Measurements from ENCODE around the gene SORBS1. TPM values are rescaled to one million over a fixed set of nuclear protein-coding genes. Genes with fewer than 3 reads are reported as not detected.
A peak's percentile ranks its signal among the peaks of the same experiment; 100 is the strongest.

The SORBS1 gene
- total RNA-seq (1 to 10 TPM in 1 of 2 experiments, under 1 TPM in 1; 0.92 to 1.7 TPM), polyA plus RNA-seq (0.28 TPM)

GRCh38 chr10:95561177-95561863 is at the start of gene SORBS1:
SORBS1 (minus strand) TSS chr10:95561371; CDS start chr10:95441135, 120,236 bp downstream.
- no peaks in the 10 kb centered on the region for H3K9me3 ChIP-seq (ENCODE audit: low read length)
- peak; percentile 86 to 91 (median 87) for DNase-seq
- ChIA-PET CTCF (no interaction called here), POLR2A (no interaction called here)
- peaks cover 9% of the 10 kb centered on the region for H3K4me1 ChIP-seq (ENCODE audit: insufficient read depth, low read length)
- no peaks in the 10 kb centered on the region for H3K27me3 ChIP-seq (ENCODE audit: insufficient read depth, low read length, poor library complexity, severe bottlenecking)
- H3K36me3 Mint-ChIP-seq = peaks cover 0 to 6% (median 1%) of the 10 kb centered on the region in 3 donors
- peaks cover 7 to 20% (median 15%) of the 10 kb centered on the region in 3 donors for H3K4me1 Mint-ChIP-seq
- peaks cover 3 to 8% of the 10 kb centered on the region in 2 donors for H3K27me3 Mint-ChIP-seq
- peak within 1 kb of the TSS; percentile 90 to 100 (median 99) for H3K4me3 Mint-ChIP-seq
- H3K4me3 ChIP-seq (ENCODE audit: low read length) = peak within 1 kb of the TSS; percentile 95
- H3K36me3 ChIP-seq (ENCODE audit: insufficient read depth, low read length) = no peaks in the 10 kb centered on the region
- H3K27ac ChIP-seq (ENCODE audit: low read depth, low read length) = peak within 1 kb of the TSS; percentile 59
- H3K27ac Mint-ChIP-seq = peak within 1 kb of the TSS; percentile 34 to 99 (median 96)
- no peaks in the 10 kb centered on the region for H3K9me3 Mint-ChIP-seq

DNA sequence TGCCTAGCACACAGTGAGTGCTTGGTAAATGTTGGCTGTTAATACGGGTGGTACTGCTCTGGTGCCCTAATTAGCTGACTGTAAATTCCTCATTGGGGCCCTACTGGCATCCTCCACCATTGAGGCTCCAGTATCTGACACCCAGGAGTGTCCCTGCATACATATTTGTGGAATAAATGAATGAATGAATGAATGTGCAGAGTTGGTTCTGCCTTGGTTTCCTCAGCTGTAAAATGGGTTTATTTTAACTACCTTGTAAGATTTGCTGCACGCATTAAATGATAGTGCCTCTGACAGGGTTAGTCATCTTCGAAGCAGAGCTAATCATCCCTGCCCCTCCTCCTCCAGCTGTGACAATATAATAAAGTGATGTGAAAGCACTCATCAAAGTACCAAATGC is 49.6 kb upstream of the SORBS1 start:
- Histone ChIP-seq H3K9me3 (ENCODE audit: low read length) (no peaks in the 10 kb centered on the region), H3K4me1 (ENCODE audit: insufficient read depth, low read length) (no peaks in the 10 kb centered on the region), H3K36me3 (ENCODE audit: insufficient read depth, low read length) (peaks cover 52% of the 10 kb centered on the region), H3K4me3 (ENCODE audit: low read length) (no peak overlapping the region), H3K27ac (ENCODE audit: low read depth, low read length) (no peak overlapping the region), H3K27me3 (ENCODE audit: insufficient read depth, low read length, poor library complexity, severe bottlenecking) (no peaks in the 10 kb centered on the region)
- ChIA-PET POLR2A (no interaction called here), CTCF (no interaction called here)
- Mint-ChIP-seq H3K27ac (no peak overlapping the region), H3K9me3 (no peaks in the 10 kb centered on the region), H3K27me3 (no peaks in the 10 kb centered on the region), H3K4me3 (no peak overlapping the region), H3K4me1 (no peaks in the 10 kb centered on the region), H3K36me3 (peaks cover 20 to 98% (median 37%) of the 10 kb centered on the region in 3 donors)
- DNase-seq = no peak

DNA sequence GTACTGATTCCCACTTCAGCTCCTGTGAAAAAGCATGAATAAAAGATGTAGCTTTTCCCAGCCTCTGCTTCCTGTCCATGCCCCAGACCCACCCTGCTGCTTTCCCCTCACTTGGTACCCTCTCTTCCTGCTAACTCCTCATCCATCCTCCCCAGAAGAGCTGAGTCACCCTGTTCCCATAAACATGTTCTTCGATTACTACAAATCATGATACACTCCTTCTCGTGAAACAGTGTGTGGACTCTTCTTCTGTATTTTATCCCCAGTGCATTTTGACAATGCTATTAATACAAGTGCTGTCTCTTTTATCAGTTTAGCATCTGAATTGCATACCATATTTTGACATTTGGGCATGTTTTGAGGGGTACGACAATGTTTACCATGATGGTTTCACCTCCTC is 45.8 kb upstream of the SORBS1 start:
- no peaks in the 10 kb centered on the region for H3K27me3 Mint-ChIP-seq
- peaks cover 9 to 68% (median 21%) of the 10 kb centered on the region in 3 donors for H3K36me3 Mint-ChIP-seq
- no peak for DNase-seq
- ChIA-PET POLR2A (no interaction called here), CTCF (interaction anchor here (0.9 kb wide), 1 partner anchor 176 kb away, joined by 3 read pairs; no protein-coding TSS in a partner anchor)
- H3K27me3 ChIP-seq (ENCODE audit: insufficient read depth, low read length, poor library complexity, severe bottlenecking) = no peaks in the 10 kb centered on the region
- no peaks in the 10 kb centered on the region for H3K9me3 Mint-ChIP-seq
- no peak overlapping the region for H3K4me3 Mint-ChIP-seq
- no peak overlapping the region for H3K27ac Mint-ChIP-seq
- H3K4me1 Mint-ChIP-seq = no peaks in the 10 kb centered on the region
- H3K36me3 ChIP-seq (ENCODE audit: insufficient read depth, low read length) = peaks cover 22% of the 10 kb centered on the region
- H3K4me3 ChIP-seq (ENCODE audit: low read length) = no peak overlapping the region
- no peaks in the 10 kb centered on the region for H3K9me3 ChIP-seq (ENCODE audit: low read length)
- H3K27ac ChIP-seq (ENCODE audit: low read depth, low read length) = no peak overlapping the region
- H3K4me1 ChIP-seq (ENCODE audit: insufficient read depth, low read length) = no peaks in the 10 kb centered on the region

DNA sequence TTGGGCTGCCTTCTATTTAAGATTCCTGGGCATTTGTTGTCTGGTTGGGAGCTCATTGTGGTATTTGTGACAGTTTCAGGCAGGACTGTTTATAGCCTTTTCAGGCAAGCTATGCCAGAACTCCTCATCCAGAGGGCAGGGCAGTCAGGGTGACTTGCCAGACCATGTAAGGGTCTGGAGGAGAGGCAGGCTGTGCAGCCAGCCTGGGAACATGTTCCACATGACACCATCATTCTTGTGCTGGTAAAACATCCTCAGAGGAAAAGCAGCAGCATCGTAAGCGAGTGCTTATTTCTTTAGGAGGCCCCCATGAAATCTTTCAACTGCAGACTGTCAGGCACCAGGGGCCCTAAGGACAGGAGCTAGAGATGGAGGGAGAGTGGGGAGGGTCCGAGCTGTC is 44.0 kb upstream of the SORBS1 start:
- ChIA-PET POLR2A (no interaction called here), CTCF (interaction anchor here (0.8 to 3.8 kb wide), 2 partner anchors 89 to 174 kb away, joined by 4 to 29 read pairs; partner anchors contain the start of gene TCTN3)
- Histone ChIP-seq H3K4me1 (ENCODE audit: insufficient read depth, low read length) (no peaks in the 10 kb centered on the region), H3K4me3 (ENCODE audit: low read length) (no peak overlapping the region), H3K9me3 (ENCODE audit: low read length) (no peaks in the 10 kb centered on the region), H3K27me3 (ENCODE audit: insufficient read depth, low read length, poor library complexity, severe bottlenecking) (no peaks in the 10 kb centered on the region), H3K36me3 (ENCODE audit: insufficient read depth, low read length) (peaks cover 11% of the 10 kb centered on the region), H3K27ac (ENCODE audit: low read depth, low read length) (no peak overlapping the region)
- Mint-ChIP-seq H3K9me3 (no peaks in the 10 kb centered on the region), H3K27me3 (no peaks in the 10 kb centered on the region), H3K36me3 (peaks cover 3 to 50% (median 11%) of the 10 kb centered on the region in 3 donors), H3K4me1 (no peaks in the 10 kb centered on the region), H3K27ac (peak overlapping the region in 1 of 8 donors; percentile 5), H3K4me3 (no peak overlapping the region)
- no peak for DNase-seq

GRCh38 chr10:95604630-95605029 is 43.5 kb upstream of the SORBS1 start:
- H3K36me3 ChIP-seq (ENCODE audit: insufficient read depth, low read length) = peaks cover 9% of the 10 kb centered on the region
- ChIA-PET POLR2A (no interaction called here), CTCF (interaction anchor here (0.8 to 3.8 kb wide), 4 partner anchors 9 to 179 kb away, joined by 3 to 29 read pairs (median 5); partner anchors contain the start of gene TCTN3)
- no peak for DNase-seq
- no peak overlapping the region for H3K27ac ChIP-seq (ENCODE audit: low read depth, low read length)
- no peaks in the 10 kb centered on the region for H3K27me3 Mint-ChIP-seq
- H3K4me3 Mint-ChIP-seq = no peak overlapping the region
- peaks cover 3 to 45% (median 11%) of the 10 kb centered on the region in 3 donors for H3K36me3 Mint-ChIP-seq
- no peaks in the 10 kb centered on the region for H3K4me1 Mint-ChIP-seq
- H3K27ac Mint-ChIP-seq = peak overlapping the region in 2 of 8 donors; percentile 56 to 70
- no peaks in the 10 kb centered on the region for H3K27me3 ChIP-seq (ENCODE audit: insufficient read depth, low read length, poor library complexity, severe bottlenecking)
- H3K4me1 ChIP-seq (ENCODE audit: insufficient read depth, low read length) = no peaks in the 10 kb centered on the region
- H3K9me3 ChIP-seq (ENCODE audit: low read length) = no peaks in the 10 kb centered on the region
- no peaks in the 10 kb centered on the region for H3K9me3 Mint-ChIP-seq
- H3K4me3 ChIP-seq (ENCODE audit: low read length) = no peak overlapping the region

- POLR2A ChIA-PET = no interaction called here
- H3K27ac Mint-ChIP-seq = no peak overlapping the region
- H3K36me3 Mint-ChIP-seq = peaks cover 3 to 23% (median 8%) of the 10 kb centered on the region in 3 donors
- no peak for DNase-seq
- CTCF ChIA-PET = interaction anchor here (1.3 kb wide), 1 partner anchor 171 kb away, joined by 10 read pairs; no protein-coding TSS in a partner anchor
- H3K27me3 Mint-ChIP-seq = peaks cover 0 to 4% of the 10 kb centered on the region in 2 donors
- no peak overlapping the region for H3K27ac ChIP-seq (ENCODE audit: low read depth, low read length)
- H3K4me1 Mint-ChIP-seq = no peaks in the 10 kb centered on the region
- no peaks in the 10 kb centered on the region for H3K27me3 ChIP-seq (ENCODE audit: insufficient read depth, low read length, poor library complexity, severe bottlenecking)
- no peak overlapping the region for H3K4me3 ChIP-seq (ENCODE audit: low read length)
- H3K4me1 ChIP-seq (ENCODE audit: insufficient read depth, low read length) = no peaks in the 10 kb centered on the region
- no peaks in the 10 kb centered on the region for H3K9me3 Mint-ChIP-seq
- H3K9me3 ChIP-seq (ENCODE audit: low read length) = no peaks in the 10 kb centered on the region
- peaks cover 9% of the 10 kb centered on the region for H3K36me3 ChIP-seq (ENCODE audit: insufficient read depth, low read length)
- no peak overlapping the region for H3K4me3 Mint-ChIP-seq
Measured at GRCh38 chr10:95602382-95602781, 41.2 kb upstream of the SORBS1 start.

DNA sequence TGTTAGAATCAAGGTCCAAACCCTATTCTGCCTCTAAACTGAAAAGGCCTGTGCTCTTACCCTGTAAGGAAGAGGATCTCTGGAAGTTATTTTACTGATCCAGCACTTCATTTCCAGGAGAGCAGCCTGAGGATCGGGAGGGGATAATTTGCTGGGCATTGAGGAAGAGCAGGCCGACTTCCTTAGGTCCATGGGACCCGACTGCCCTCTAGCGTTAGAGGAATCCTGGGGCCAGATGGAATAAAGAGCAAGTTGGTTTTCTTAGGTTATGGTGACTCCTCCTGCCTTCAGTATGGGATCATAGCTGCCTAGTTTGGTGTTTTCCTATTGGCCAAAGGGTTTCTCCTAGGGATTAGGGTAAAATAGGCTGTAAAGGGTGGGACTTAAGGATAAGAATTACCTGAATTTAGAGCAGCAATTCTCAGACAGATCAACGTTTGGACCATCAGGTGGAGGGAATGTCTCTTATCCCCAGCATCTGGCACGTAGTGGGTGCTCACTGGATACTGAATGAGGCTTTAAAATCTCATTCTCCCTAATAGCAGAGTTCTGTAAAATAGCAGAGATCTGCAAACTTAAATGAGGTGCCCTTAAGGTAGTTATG is 40.0 kb upstream of the SORBS1 start:
- no peak overlapping the region for H3K27ac Mint-ChIP-seq
- CTCF ChIA-PET = interaction anchor here (1.3 to 2.2 kb wide), 2 partner anchors 170 kb away, joined by 10 to 20 read pairs; no protein-coding TSS in a partner anchor

GRCh38 chr10:95600158-95600557 is 39.0 kb upstream of the SORBS1 start:
- POLR2A ChIA-PET = no interaction called here
- no peaks in the 10 kb centered on the region for H3K4me1 ChIP-seq (ENCODE audit: insufficient read depth, low read length)
- no peaks in the 10 kb centered on the region for H3K9me3 ChIP-seq (ENCODE audit: low read length)
- no peak overlapping the region for H3K27ac ChIP-seq (ENCODE audit: low read depth, low read length)
- DNase-seq = no peak
- H3K27me3 Mint-ChIP-seq = peaks cover 9 to 11% of the 10 kb centered on the region in 2 donors
- no peaks in the 10 kb centered on the region for H3K36me3 ChIP-seq (ENCODE audit: insufficient read depth, low read length)
- no peaks in the 10 kb centered on the region for H3K9me3 Mint-ChIP-seq
- no peak overlapping the region for H3K4me3 ChIP-seq (ENCODE audit: low read length)
- H3K4me3 Mint-ChIP-seq = no peak overlapping the region
- peaks cover 0 to 3% (median 3%) of the 10 kb centered on the region in 3 donors for H3K36me3 Mint-ChIP-seq
- H3K27ac Mint-ChIP-seq = no peak overlapping the region
- no peaks in the 10 kb centered on the region for H3K27me3 ChIP-seq (ENCODE audit: insufficient read depth, low read length, poor library complexity, severe bottlenecking)
- H3K4me1 Mint-ChIP-seq = no peaks in the 10 kb centered on the region
- CTCF ChIA-PET = interaction anchor here (2.2 kb wide), 1 partner anchor 169 kb away, joined by 20 read pairs; no protein-coding TSS in a partner anchor

More for the DNA sequence above, 40.0 kb upstream of the SORBS1 start:
- Histone ChIP-seq H3K4me1 (ENCODE audit: insufficient read depth, low read length) (no peaks in the 10 kb centered on the region), H3K4me3 (ENCODE audit: low read length) (no peak overlapping the region), H3K27me3 (ENCODE audit: insufficient read depth, low read length, poor library complexity, severe bottlenecking) (no peaks in the 10 kb centered on the region), H3K9me3 (ENCODE audit: low read length) (no peaks in the 10 kb centered on the region), H3K36me3 (ENCODE audit: insufficient read depth, low read length) (no peaks in the 10 kb centered on the region), H3K27ac (ENCODE audit: low read depth, low read length) (no peak overlapping the region)
- peaks cover 5 to 7% of the 10 kb centered on the region in 2 donors for H3K27me3 Mint-ChIP-seq
- H3K4me1 Mint-ChIP-seq = no peaks in the 10 kb centered on the region
- peak; percentile 5 to 59 (median 15) for DNase-seq
- no peak overlapping the region for H3K4me3 Mint-ChIP-seq
- H3K36me3 Mint-ChIP-seq = peaks cover 0 to 12% (median 5%) of the 10 kb centered on the region in 3 donors
- H3K9me3 Mint-ChIP-seq = no peaks in the 10 kb centered on the region
- POLR2A ChIA-PET = no interaction called here

Data from CD8-positive, alpha-beta memory T cell (primary cell).